Neuron (in vitro differentiated cells): ENCODE results near the gene KRT33A.
"Not testable (repeated sequence)": the region's sequence is repeated elsewhere in the genome, so short reads cannot be mapped to it uniquely, and the experiment has no call there.

Source experiments
- H2AFZ ChIP-seq: one replicate; pipeline ENCODE4 v1.6.1; 2013; ENCODE audit warnings: low read depth, mild to moderate bottlenecking, inconsistent platforms, low read length, moderate library complexity
- H3K27me3 ChIP-seq: one replicate; pipeline ENCODE4 v1.6.1; 2013; ENCODE audit warnings: low read length; ENCODE audit not compliant: insufficient read depth
- H3K36me3 ChIP-seq: one replicate; pipeline ENCODE4 v1.6.1; 2013; ENCODE audit warnings: low read length; ENCODE audit not compliant: insufficient read depth
- H3K4me1 ChIP-seq: one replicate; pipeline ENCODE4 v1.6.1; 2013; ENCODE audit warnings: low read length; ENCODE audit not compliant: insufficient read depth
- H3K4me3 ChIP-seq: 2 replicates; pipeline ENCODE4 v1.5.1; 2013; ENCODE audit warnings: mild to moderate bottlenecking, low read length, moderate library complexity
- H3K9me3 ChIP-seq: one replicate; pipeline ENCODE4 v1.6.1; 2013; ENCODE audit warnings: low read length

KRT33A gene

GRCh38 chr17:41351177-41351576 lies 549 bp upstream of the KRT33A start:
- H3K9me3 ChIP-seq = no peaks in the 10 kb centered on the region
- H3K36me3 ChIP-seq = no peaks in the 10 kb centered on the region
- no peaks in the 10 kb centered on the region for H3K4me1 ChIP-seq
- H3K4me3 ChIP-seq = no peak overlapping the region
- H2AFZ ChIP-seq = no peak overlapping the region
- H3K27me3 ChIP-seq = no peaks in the 10 kb centered on the region

DNA sequence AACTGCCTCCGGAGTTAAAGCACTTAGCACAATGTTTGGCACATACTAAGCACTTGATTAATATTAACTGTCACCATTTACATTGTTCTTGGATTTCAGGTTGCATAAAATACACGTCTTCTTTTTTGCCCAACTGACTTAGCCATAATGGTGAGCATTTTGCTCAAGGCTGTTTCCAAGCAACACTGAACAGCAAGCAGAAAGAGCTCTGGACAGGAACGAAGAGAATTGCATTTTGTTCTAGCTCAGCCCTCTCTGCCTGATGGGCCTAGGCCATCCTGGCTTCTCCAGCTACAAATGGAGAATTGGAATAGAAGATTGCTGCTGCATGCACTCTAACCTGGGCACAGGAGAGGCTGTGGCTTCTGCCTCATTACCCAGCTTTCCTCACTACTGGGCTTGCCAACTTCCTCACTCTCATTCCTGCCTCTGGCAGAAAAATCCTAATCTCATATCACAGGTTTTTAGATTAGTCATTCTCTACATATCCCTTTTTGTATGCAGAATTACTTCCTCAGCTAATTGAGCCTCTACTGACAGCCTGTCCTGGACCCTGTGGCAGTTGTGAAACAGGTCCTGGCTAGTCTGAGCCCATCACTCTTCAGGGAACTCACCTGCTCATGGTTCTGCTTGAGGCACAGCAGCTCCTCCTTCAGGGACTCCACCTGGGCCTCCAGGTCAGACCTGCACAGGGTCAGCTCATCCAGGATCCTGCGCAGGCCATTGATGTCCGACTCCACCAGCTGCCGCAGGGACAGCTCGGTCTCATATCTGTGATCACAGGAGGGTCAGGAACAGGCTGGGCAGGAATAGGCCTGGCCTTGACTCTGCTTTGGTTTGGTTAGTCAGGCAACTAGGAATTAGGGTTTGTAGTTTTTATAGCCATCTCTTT lies 2.5 kb downstream of the KRT33A start:
- H3K27me3 ChIP-seq = no peaks in the 10 kb centered on the region
- H3K4me3 ChIP-seq = no peak overlapping the region
- H3K9me3 ChIP-seq = no peaks in the 10 kb centered on the region
- H3K4me1 ChIP-seq = no peaks in the 10 kb centered on the region
- H3K36me3 ChIP-seq = no peaks in the 10 kb centered on the region
- H2AFZ ChIP-seq = no peak overlapping the region

DNA sequence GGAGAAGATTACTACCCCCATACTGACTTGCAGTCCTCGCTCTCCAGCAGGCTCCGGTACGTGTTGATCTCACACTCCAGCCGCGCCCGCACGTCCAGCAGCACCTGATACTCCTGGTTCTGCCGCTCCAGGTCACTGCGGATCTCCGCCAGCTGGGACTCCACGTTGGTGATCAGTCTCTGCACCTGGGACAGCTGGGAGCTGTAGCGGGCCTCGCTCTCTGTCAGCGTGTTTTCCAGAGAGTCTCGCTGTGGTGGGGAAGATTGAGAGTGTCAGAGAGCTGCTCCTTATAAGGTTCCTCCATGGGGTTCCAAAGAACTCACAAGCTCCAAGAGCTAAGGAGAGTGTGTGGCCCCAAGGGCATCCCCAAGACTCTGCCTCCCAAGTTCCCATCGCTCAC lies 4.2 kb downstream of the KRT33A start:
- H2AFZ ChIP-seq, H3K9me3 ChIP-seq, H3K36me3 ChIP-seq, H3K4me3 ChIP-seq, H3K27me3 ChIP-seq, H3K4me1 ChIP-seq: not testable (repeated sequence)

- H3K4me1 ChIP-seq = no peaks in the 10 kb centered on the region
- H3K36me3 ChIP-seq = no peaks in the 10 kb centered on the region
- no peak overlapping the region for H3K4me3 ChIP-seq
- H2AFZ ChIP-seq = no peak overlapping the region
- H3K9me3 ChIP-seq = peaks cover 2% of the 10 kb centered on the region
- H3K27me3 ChIP-seq = no peaks in the 10 kb centered on the region
Observed at GRCh38 chr17:41345992-41346391, 4.6 kb downstream of the KRT33A start.

DNA sequence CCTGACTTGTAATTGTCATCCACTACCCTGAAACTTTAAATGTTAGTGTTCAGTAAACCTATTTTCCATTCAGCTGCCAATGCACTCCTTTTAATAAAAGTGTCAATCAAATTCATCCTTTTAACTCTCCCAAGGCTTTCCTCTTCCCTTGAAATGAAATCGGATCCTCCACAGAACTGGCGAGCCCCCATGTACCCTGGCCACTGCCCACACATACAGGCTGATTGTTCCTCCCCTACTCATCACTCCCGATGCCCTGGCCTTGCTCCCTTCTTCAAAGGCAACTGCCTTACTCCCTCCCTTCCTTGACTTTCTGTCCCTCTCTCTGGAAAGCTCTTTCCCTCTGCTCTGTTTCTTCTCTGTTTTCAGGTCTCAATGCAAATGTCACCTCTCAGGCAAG lies 7.6 kb downstream of the KRT33A start:
- Histone ChIP-seq H3K4me1 (no peaks in the 10 kb centered on the region), H3K4me3 (no peak overlapping the region)

GRCh38 chr17:41340934-41341861 lies 9.4 kb downstream of the KRT33A start:
- Histone ChIP-seq H2AFZ (no peak overlapping the region), H3K36me3 (no peaks in the 10 kb centered on the region), H3K9me3 (peaks cover 2% of the 10 kb centered on the region), H3K4me3 (no peak overlapping the region), H3K27me3 (no peaks in the 10 kb centered on the region), H3K4me1 (no peaks in the 10 kb centered on the region)

More for the DNA sequence above, 7.6 kb downstream of the KRT33A start:
- Histone ChIP-seq H3K9me3 (peaks cover 2% of the 10 kb centered on the region), H3K27me3 (no peaks in the 10 kb centered on the region), H2AFZ (no peak overlapping the region), H3K36me3 (no peaks in the 10 kb centered on the region)

DNA sequence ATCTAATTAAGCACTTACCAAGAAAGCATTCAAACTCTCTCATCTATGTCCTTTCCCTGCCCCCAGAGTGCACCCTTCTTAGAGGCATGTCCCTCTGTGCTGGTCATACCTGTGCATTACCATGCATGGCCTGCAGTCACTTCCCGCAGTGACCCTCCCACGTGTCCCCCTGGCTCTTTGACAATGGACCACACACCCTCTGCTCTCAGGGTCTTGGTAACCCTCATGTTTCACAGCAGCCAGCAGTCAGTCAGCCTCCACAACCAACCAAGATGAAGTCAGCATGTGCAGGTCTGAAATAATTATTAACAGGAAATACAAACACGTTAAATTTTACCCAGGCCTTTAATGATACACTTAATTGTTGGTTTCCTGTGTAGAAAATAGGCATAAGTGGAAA lies 10.1 kb downstream of the KRT33A start:
- no peaks in the 10 kb centered on the region for H3K36me3 ChIP-seq
- peaks cover 2% of the 10 kb centered on the region for H3K9me3 ChIP-seq
- H3K27me3 ChIP-seq = no peaks in the 10 kb centered on the region
- no peaks in the 10 kb centered on the region for H3K4me1 ChIP-seq
- no peak overlapping the region for H3K4me3 ChIP-seq
- no peak overlapping the region for H2AFZ ChIP-seq

- no peaks in the 10 kb centered on the region for H3K4me1 ChIP-seq
- H3K36me3 ChIP-seq = no peaks in the 10 kb centered on the region
- H3K4me3 ChIP-seq = no peak overlapping the region
- peaks cover 2% of the 10 kb centered on the region for H3K9me3 ChIP-seq
- no peak overlapping the region for H2AFZ ChIP-seq
- H3K27me3 ChIP-seq = no peaks in the 10 kb centered on the region
Observed at GRCh38 chr17:41339571-41340172, 11.0 kb downstream of the KRT33A start.

DNA sequence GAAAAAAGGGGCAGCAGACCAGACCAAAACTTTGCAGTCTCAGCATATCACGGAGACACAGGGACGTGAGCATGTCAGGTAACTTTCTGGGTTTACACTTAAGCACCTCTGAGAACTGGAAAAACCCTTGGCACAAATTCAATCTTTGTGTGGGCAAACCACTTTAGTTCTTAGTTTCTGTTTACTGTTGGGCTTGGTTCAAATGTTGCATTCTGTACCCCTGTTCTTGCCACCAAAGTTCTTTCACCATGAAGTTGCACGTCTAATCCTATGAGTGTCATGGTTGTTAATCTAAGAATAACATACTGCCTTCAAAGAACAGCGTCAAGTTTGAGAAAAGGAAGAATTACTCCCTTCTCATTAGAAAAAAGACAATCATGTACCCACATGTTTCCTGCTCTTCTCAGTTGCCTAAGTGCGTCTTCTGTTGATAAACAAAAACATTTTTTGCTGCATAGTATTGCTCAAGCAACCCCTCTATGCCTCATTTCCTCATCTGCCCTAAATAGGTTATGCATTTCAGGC lies 11.6 kb downstream of the KRT33A start:
- Histone ChIP-seq H3K4me1 (no peaks in the 10 kb centered on the region), H2AFZ (no peak overlapping the region), H3K4me3 (no peak overlapping the region), H3K27me3 (no peaks in the 10 kb centered on the region), H3K36me3 (no peaks in the 10 kb centered on the region), H3K9me3 (peaks cover 2% of the 10 kb centered on the region)

- Histone ChIP-seq H3K36me3 (no peaks in the 10 kb centered on the region), H3K27me3 (no peaks in the 10 kb centered on the region), H3K4me3 (no peak overlapping the region), H3K9me3 (no peaks in the 10 kb centered on the region), H2AFZ (no peak overlapping the region), H3K4me1 (no peaks in the 10 kb centered on the region)
Observed at GRCh38 chr17:41335747-41336146, 14.9 kb downstream of the KRT33A start.

DNA sequence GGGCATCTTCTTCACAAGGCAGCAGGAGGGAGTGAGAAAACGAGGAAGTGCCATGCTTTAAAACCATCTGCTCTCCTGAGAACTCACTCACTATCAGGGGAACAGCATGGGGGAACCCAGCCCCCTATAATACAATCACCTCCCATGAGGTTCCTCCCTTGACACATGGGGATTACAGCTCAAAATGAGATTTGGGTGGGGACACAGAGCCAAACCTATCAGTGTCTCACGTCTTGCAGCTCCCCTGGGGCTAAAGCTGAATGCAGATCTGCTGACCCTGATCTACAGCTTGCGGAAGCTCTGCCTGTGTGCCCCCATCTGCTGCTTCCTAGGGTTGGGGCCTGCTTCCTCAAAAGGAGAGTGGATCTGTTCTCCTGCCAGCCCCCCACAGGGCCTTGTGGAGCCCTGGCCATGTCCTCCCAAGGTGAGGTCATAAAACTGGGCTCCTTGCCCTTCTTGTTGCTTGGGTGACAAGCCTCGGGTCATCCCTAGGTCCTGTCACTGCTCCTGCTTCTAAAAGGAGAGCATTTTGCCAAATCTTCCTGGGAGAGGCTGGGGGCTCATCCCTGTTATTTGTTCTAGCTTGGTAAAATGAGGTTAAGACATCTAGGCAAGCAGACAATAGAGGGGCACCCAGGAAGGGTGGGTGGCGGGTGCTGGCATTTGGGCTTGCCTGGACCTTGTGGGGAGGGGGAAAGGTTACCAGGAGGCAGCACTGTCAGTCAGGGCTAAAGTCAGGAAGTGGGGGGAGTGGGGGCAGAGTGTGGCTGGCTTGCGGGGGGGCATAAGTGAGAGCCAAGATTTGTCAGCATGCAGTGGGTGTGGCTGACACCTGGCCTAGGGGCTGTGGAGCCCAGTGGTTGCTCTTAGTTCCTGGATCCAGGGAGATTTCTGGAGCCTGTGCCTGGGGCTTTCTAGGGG lies 16.0 kb downstream of the KRT33A start:
- Histone ChIP-seq H3K4me3 (no peak overlapping the region), H3K36me3 (no peaks in the 10 kb centered on the region), H2AFZ (no peak overlapping the region), H3K9me3 (no peaks in the 10 kb centered on the region), H3K27me3 (no peaks in the 10 kb centered on the region), H3K4me1 (no peaks in the 10 kb centered on the region)

DNA sequence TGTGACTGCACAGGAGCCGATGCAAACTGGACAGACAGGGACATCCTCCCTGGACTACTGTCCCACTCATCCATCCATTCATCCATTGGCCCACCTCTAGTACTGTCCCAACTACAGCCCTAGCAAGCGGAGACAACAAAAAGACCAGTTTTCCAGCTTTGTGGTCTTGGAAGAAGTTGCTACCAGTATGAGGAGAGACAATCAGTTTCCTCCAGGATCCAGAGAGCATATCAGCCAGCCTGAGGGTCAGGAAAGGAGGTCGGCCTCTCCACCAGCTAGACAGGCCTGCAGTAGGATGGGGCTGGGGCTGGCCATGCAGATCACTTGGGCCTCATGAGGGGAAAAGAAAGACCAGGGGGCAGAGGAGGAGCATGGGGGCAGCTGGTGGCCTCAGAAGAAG lies 16.8 kb downstream of the KRT33A start:
- H3K27me3 ChIP-seq = no peaks in the 10 kb centered on the region
- H3K4me1 ChIP-seq = no peaks in the 10 kb centered on the region
- H3K9me3 ChIP-seq = no peaks in the 10 kb centered on the region
- no peak overlapping the region for H2AFZ ChIP-seq
- H3K36me3 ChIP-seq = no peaks in the 10 kb centered on the region
- no peak overlapping the region for H3K4me3 ChIP-seq
